Middle frontal gyrus (tissue), 1 donor: ENCODE results near the gene CSTF1.
A peak's percentile ranks its signal among the peaks of the same experiment; 100 is the strongest.

ENCODE experiments used
- DNase-seq: peaks from one replicate; pipeline ENCODE4 v3.0.0-alpha.2; 2015; ENCODE audit warnings: low spot score; ENCODE audit errors: extremely low spot score

The CSTF1 gene

GRCh38 chr20:56392132-56392880 is at the start of gene CSTF1, which contains the start of gene AURKA:
Gene CSTF1 (plus strand): TSS chr20:56392645. CDS start chr20:56395553, 2,908 bp downstream.
Gene AURKA (minus strand): TSS chr20:56392215. CDS start chr20:56388197, 4,018 bp downstream.
- peak; percentile 98 for DNase-seq

GRCh38 chr20:56342783-56343182 is 49.7 kb upstream of the CSTF1 start:
- DNase-seq = no peak

GRCh38 chr20:56343861-56344381 is 48.5 kb upstream of the CSTF1 start:
- DNase-seq = no peak

GRCh38 chr20:56345911-56346310 is 46.5 kb upstream of the CSTF1 start:
- DNase-seq = no peak

GRCh38 chr20:56347628-56348304 is 44.7 kb upstream of the CSTF1 start:
- no peak for DNase-seq

- no peak for DNase-seq
These were observed 44.1 kb upstream of the CSTF1 start for GRCh38 chr20:56348305-56348693.

GRCh38 chr20:56348746-56349145 is 43.7 kb upstream of the CSTF1 start:
- no peak for DNase-seq

- DNase-seq = no peak
These were observed 41.6 kb upstream of the CSTF1 start for GRCh38 chr20:56350842-56351241.

GRCh38 chr20:56352345-56353055 is 39.9 kb upstream of the CSTF1 start:
- DNase-seq = no peak

GRCh38 chr20:56353356-56353755 is 39.1 kb upstream of the CSTF1 start:
- no peak for DNase-seq

- no peak for DNase-seq
These were observed 34.4 kb upstream of the CSTF1 start for GRCh38 chr20:56358070-56358469.

- DNase-seq = peak; percentile 85
These were observed 33.7 kb upstream of the CSTF1 start, which contains the start of gene FAM210B for GRCh38 chr20:56358600-56359211. Gene FAM210B (plus strand): TSS chr20:56358974. CDS start chr20:56359006, 32 bp downstream.

GRCh38 chr20:56359212-56360132 is 33.0 kb upstream of the CSTF1 start:
- DNase-seq = no peak

- no peak for DNase-seq
These were observed 32.1 kb upstream of the CSTF1 start for GRCh38 chr20:56360133-56360907.

- no peak for DNase-seq
These were observed 31.6 kb upstream of the CSTF1 start for GRCh38 chr20:56360908-56361205.

GRCh38 chr20:56361900-56362299 is 30.5 kb upstream of the CSTF1 start:
- DNase-seq = no peak

GRCh38 chr20:56362833-56363413 is 29.5 kb upstream of the CSTF1 start:
- no peak for DNase-seq

GRCh38 chr20:56363491-56363890 is 29.0 kb upstream of the CSTF1 start:
- no peak for DNase-seq
